Mucosa of stomach (tissue), 1 donor: Measurements from ENCODE around the gene PLCB1.

Experiments
- H3K27me3 ChIP-seq: one replicate; pipeline ENCODE4 v1.7.0; 2013; ENCODE audit warnings: mild to moderate bottlenecking, low read length; ENCODE audit not compliant: control insufficient read depth, insufficient read depth
- H3K36me3 ChIP-seq: one replicate; pipeline ENCODE4 v1.7.0; 2013; ENCODE audit warnings: low read length; ENCODE audit not compliant: control insufficient read depth, insufficient read depth
- H3K4me1 ChIP-seq: one replicate; pipeline ENCODE4 v1.7.0; 2013; ENCODE audit warnings: mild to moderate bottlenecking, low read length; ENCODE audit not compliant: control insufficient read depth, insufficient read depth
- H3K4me3 ChIP-seq: one replicate; pipeline ENCODE4 v1.7.0; 2013; ENCODE audit warnings: low read length
- H3K9ac ChIP-seq: one replicate; pipeline ENCODE4 v1.7.0; 2013; ENCODE audit warnings: mild to moderate bottlenecking, low read length, moderate library complexity
- H3K9me3 ChIP-seq: one replicate; pipeline ENCODE4 v1.7.0; 2013; ENCODE audit warnings: mild to moderate bottlenecking, low read length, moderate library complexity; ENCODE audit not compliant: control insufficient read depth
- donor health status: Pancreatic carcinoma.

Gene PLCB1

GRCh38 chr20:8398263-8399051 lies 266.4 kb downstream of the PLCB1 start:
- Histone ChIP-seq H3K27me3 (no peaks in the 10 kb centered on the region), H3K36me3 (no peaks in the 10 kb centered on the region), H3K4me1 (no peaks in the 10 kb centered on the region), H3K4me3 (no peak overlapping the region), H3K9me3 (no peaks in the 10 kb centered on the region), H3K9ac (no peak overlapping the region)

DNA sequence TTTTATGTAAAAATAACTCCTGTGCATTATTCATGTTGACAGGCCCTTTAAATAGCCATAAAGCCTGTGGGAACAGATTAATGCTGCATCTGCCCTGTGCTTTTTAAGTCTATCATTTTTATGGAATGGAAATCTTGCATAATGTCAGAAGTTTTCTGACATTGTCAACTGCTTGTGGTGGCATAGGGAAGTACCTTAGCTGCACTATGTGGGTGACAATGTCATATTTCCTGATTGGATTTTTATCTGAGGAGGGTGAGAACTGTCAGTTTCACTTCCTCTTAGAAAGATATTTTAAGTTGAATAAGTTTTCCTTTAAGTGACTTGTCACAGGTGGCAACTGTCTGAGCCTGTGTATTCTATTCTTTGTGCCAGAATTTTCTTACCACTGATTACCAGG lies 267.9 kb downstream of the PLCB1 start:
- Histone ChIP-seq H3K9me3 (no peaks in the 10 kb centered on the region), H3K9ac (no peak overlapping the region), H3K4me1 (no peaks in the 10 kb centered on the region), H3K36me3 (no peaks in the 10 kb centered on the region), H3K27me3 (no peaks in the 10 kb centered on the region), H3K4me3 (no peak overlapping the region)

DNA sequence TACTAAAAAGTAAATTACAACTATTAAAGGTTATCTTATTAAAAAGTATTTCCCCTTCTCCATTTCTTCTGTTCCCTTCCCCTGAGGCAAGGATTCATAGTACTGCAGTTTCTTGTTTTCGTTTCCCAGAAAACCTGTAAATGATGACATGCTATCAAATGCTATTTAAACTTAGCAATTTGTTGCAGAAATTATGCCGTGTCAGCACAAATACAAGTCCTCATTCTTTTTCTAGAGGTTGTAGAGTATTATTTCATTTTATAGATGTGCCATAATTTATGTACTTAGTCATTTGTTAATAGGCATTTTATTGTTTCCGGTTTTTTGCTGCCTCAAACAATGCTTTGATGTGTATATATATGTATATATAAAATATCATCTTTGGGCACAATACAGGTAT lies 268.4 kb downstream of the PLCB1 start:
- Histone ChIP-seq H3K9me3 (no peaks in the 10 kb centered on the region), H3K4me1 (no peaks in the 10 kb centered on the region), H3K27me3 (no peaks in the 10 kb centered on the region), H3K4me3 (no peak overlapping the region), H3K9ac (no peak overlapping the region), H3K36me3 (no peaks in the 10 kb centered on the region)

- Histone ChIP-seq H3K9ac (no peak overlapping the region), H3K4me1 (no peaks in the 10 kb centered on the region), H3K4me3 (no peak overlapping the region), H3K9me3 (no peaks in the 10 kb centered on the region), H3K36me3 (no peaks in the 10 kb centered on the region), H3K27me3 (no peaks in the 10 kb centered on the region)
Observed at GRCh38 chr20:8401556-8401955, 269.5 kb downstream of the PLCB1 start.

DNA sequence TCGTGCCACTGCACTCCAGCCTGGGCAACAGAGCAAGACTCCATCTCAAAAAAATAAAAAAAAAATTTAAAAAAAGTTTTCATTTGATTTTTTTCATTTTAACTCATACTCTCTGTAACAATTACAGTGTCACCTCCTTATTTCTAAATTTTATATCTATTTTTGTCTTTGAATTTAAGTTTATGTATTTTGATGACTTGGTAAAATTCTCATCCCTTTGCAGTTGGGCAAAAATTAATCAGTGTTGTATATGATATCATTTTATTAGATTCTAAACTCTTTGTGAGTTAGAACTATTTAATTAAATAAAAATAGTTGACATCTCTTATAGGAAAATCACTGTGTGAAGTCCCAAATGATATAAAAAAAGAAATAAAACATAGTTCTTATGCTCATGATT lies 270.7 kb downstream of the PLCB1 start:
- Histone ChIP-seq H3K4me1 (no peaks in the 10 kb centered on the region), H3K9ac (no peak overlapping the region), H3K4me3 (no peak overlapping the region)

GRCh38 chr20:8404912-8405635 lies 273.0 kb downstream of the PLCB1 start:
- Histone ChIP-seq H3K9ac (no peak overlapping the region), H3K36me3 (no peaks in the 10 kb centered on the region), H3K9me3 (no peaks in the 10 kb centered on the region)

More for the DNA sequence above, 270.7 kb downstream of the PLCB1 start:
- Histone ChIP-seq H3K36me3 (no peaks in the 10 kb centered on the region), H3K9me3 (no peaks in the 10 kb centered on the region), H3K27me3 (no peaks in the 10 kb centered on the region)

DNA sequence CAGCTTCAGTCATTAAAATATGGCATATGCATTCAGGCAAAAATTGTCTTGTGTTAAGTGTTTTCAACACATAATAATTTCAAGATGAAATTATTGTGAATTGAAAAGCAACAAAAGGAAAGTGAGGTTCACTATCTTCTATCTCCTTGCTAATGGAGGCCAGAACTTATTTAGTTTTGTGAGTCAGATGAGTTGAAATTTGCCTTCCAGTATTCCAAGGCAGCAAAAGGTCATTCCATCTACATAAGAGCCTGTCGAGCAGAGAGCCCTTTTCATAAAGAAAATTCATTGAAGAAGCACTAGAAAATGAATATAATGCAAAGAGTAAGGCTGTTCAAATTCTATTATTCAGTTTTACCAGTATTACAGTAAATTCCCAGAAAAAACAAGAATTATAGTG lies 274.3 kb downstream of the PLCB1 start:
- no peaks in the 10 kb centered on the region for H3K36me3 ChIP-seq
- H3K9me3 ChIP-seq = no peaks in the 10 kb centered on the region
- H3K9ac ChIP-seq = no peak overlapping the region
- no peaks in the 10 kb centered on the region for H3K4me1 ChIP-seq
- H3K4me3 ChIP-seq = no peak overlapping the region
- no peaks in the 10 kb centered on the region for H3K27me3 ChIP-seq

More at GRCh38 chr20:8404912-8405635, 273.0 kb downstream of the PLCB1 start:
- no peak overlapping the region for H3K4me3 ChIP-seq
- H3K4me1 ChIP-seq = no peaks in the 10 kb centered on the region
- no peaks in the 10 kb centered on the region for H3K27me3 ChIP-seq

DNA sequence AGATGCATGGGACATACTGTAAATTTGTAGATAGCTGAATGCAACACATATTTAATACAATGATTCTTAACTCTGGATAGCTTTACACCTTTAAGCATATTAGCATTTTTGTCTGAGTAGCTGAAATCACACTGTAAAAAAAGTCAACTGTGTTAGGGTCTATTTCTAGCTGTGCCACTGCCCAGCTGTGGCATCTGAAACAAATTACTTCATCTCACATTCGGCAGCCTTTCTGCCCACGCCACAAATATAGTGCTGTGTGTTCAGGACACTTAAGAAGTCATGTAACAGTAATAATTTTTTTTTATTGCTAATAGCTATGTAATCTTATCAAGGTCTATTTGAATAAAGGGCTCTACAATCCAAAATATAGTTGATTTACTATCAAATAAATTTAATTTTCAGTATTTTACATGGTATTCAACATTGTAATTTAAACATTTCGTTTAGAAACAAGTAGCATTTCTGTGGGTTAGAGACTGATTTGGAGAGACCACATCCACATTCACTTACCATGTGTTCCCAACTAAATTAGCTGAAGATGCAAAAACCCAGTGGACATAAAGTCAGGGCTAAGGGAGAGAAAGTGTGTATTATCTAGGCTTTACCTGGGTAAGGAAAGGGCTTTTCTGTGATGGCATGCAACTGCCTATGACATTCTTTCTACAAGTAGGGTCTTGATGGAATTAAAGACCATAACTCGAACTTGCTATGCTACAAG lies 276.7 kb downstream of the PLCB1 start:
- Histone ChIP-seq H3K9me3 (no peaks in the 10 kb centered on the region), H3K9ac (no peak overlapping the region), H3K4me1 (no peaks in the 10 kb centered on the region), H3K36me3 (no peaks in the 10 kb centered on the region), H3K4me3 (no peak overlapping the region), H3K27me3 (no peaks in the 10 kb centered on the region)

DNA sequence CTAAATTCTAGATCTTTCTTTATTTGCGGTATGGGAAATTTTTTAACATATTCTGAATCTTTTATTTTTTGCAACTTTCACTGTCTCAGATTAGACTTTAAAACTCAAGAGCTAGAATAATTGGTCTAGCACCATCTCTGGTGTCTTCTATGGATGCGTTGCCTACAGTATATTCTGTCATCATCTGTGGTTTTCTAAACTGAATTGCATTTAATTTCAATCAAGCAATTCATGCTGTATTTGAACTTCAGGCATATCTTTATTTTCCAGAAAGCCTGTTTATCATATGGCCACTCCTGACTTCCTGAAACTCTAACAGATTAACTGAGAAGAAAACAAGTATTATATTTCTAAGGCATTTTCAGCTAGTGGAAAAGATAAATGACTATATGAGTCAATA lies 281.6 kb downstream of the PLCB1 start:
- H3K9me3 ChIP-seq = no peaks in the 10 kb centered on the region
- no peak overlapping the region for H3K4me3 ChIP-seq
- H3K27me3 ChIP-seq = no peaks in the 10 kb centered on the region
- no peaks in the 10 kb centered on the region for H3K36me3 ChIP-seq
- no peak overlapping the region for H3K9ac ChIP-seq
- peaks cover 7% of the 10 kb centered on the region for H3K4me1 ChIP-seq

- Histone ChIP-seq H3K4me1 (peaks cover 7% of the 10 kb centered on the region), H3K36me3 (no peaks in the 10 kb centered on the region), H3K4me3 (no peak overlapping the region), H3K9ac (no peak overlapping the region), H3K27me3 (no peaks in the 10 kb centered on the region), H3K9me3 (no peaks in the 10 kb centered on the region)
Observed at GRCh38 chr20:8414586-8415274, 282.7 kb downstream of the PLCB1 start.

DNA sequence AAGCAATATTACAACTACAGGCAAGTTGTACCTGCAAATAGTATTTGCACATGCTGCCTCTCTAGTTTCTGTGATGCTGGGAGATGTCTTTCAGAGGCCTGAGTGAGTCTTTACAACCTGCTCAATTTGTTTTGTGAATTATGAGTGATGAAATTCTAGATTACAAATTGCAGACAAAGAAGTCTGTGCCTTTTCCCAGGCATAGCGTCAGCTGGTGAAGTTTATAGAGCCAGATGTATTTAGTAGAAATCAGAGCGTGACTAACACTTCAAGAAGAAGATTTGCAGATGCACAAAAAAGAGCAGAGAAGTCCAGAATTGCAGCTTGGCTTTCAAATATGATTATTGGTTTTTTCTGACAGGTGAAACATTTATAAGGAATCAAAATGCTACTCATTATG lies 289.9 kb downstream of the PLCB1 start:
- H3K36me3 ChIP-seq = no peaks in the 10 kb centered on the region
- H3K9ac ChIP-seq = no peak overlapping the region
- H3K9me3 ChIP-seq = no peaks in the 10 kb centered on the region
- no peaks in the 10 kb centered on the region for H3K27me3 ChIP-seq
- H3K4me1 ChIP-seq = no peaks in the 10 kb centered on the region
- no peak overlapping the region for H3K4me3 ChIP-seq
